Measurements from ENCODE around the gene TLR9. TPM values are rescaled to one million over a fixed set of nuclear protein-coding genes. Genes with fewer than 3 reads are reported as not detected.

TLR9 gene
- total RNA-seq, 1 experiment from 2014 or later = 26.5 TPM

- Histone ChIP-seq H2AFZ (ENCODE audit: low read length) (no peak overlapping the region), H3K4me1 (ENCODE audit: low read length) (peaks cover 63% of the 10 kb centered on the region), H3K27ac (ENCODE audit: low read length) (peak overlapping the region; percentile 75), H3K36me3 (ENCODE audit: insufficient read depth, low read length) (peaks cover 50% of the 10 kb centered on the region), H3K27me3 (ENCODE audit: low read length) (no peaks in the 10 kb centered on the region), H3K9ac (ENCODE audit: low read length) (peak overlapping the region; percentile 23; the same call in 1 of the 2 replicates), H3K4me2 (ENCODE audit: low read depth, low read length, poor library complexity, severe bottlenecking) (peak overlapping the region; percentile 41), H3K9me3 (ENCODE audit: low read length) (no peaks in the 10 kb centered on the region), H3K9me2 (replicated peaks; ENCODE audit: insufficient read depth, low read length) (no peaks in the 10 kb centered on the region), H4K20me1 (ENCODE audit: insufficient read depth, low read depth, low read length) (peaks cover 71% of the 10 kb centered on the region), H3K79me2 (ENCODE audit: low read length) (peaks cover 61% of the 10 kb centered on the region), H3K4me3 (ENCODE audit: low read length) (no peak overlapping the region; the same call in 1 of the 2 replicates)
- DNase-seq = no peak
Measured at GRCh38 chr3:52221141-52221562, 4.3 kb downstream of the TLR9 start.

GRCh38 chr3:52220380-52221026 lies 4.9 kb downstream of the TLR9 start:
- Histone ChIP-seq H3K9ac (ENCODE audit: low read length) (peak overlapping the region; percentile 23), H3K27ac (ENCODE audit: low read length) (peak overlapping the region; percentile 75), H3K9me3 (ENCODE audit: low read length) (no peaks in the 10 kb centered on the region), H3K9me2 (replicated peaks; ENCODE audit: insufficient read depth, low read length) (no peaks in the 10 kb centered on the region), H3K4me1 (ENCODE audit: low read length) (peaks cover 58% of the 10 kb centered on the region), H2AFZ (ENCODE audit: low read length) (no peak overlapping the region), H3K36me3 (ENCODE audit: insufficient read depth, low read length) (peaks cover 50% of the 10 kb centered on the region), H3K27me3 (ENCODE audit: low read length) (no peaks in the 10 kb centered on the region), H4K20me1 (ENCODE audit: insufficient read depth, low read depth, low read length) (peaks cover 71% of the 10 kb centered on the region), H3K4me2 (ENCODE audit: low read depth, low read length, poor library complexity, severe bottlenecking) (peak overlapping the region; percentile 41), H3K79me2 (ENCODE audit: low read length) (peaks cover 61% of the 10 kb centered on the region), H3K4me3 (ENCODE audit: low read length) (no peak overlapping the region; the same call in 1 of the 2 replicates)
- DNase-seq = peak; percentile 95

- DNase-seq = no peak
- Histone ChIP-seq H3K4me3 (ENCODE audit: low read length) (no peak overlapping the region), H3K79me2 (ENCODE audit: low read length) (peaks cover 48% of the 10 kb centered on the region), H3K9me2 (replicated peaks; ENCODE audit: insufficient read depth, low read length) (no peaks in the 10 kb centered on the region), H3K27me3 (ENCODE audit: low read length) (no peaks in the 10 kb centered on the region), H4K20me1 (ENCODE audit: insufficient read depth, low read depth, low read length) (peaks cover 64% of the 10 kb centered on the region), H3K36me3 (ENCODE audit: insufficient read depth, low read length) (peaks cover 44% of the 10 kb centered on the region), H3K4me1 (ENCODE audit: low read length) (peaks cover 51% of the 10 kb centered on the region), H3K9ac (ENCODE audit: low read length) (no peak overlapping the region; the same call in 1 of the 2 replicates), H2AFZ (ENCODE audit: low read length) (no peak overlapping the region), H3K4me2 (ENCODE audit: low read depth, low read length, poor library complexity, severe bottlenecking) (no peak overlapping the region), H3K9me3 (ENCODE audit: low read length) (no peaks in the 10 kb centered on the region), H3K27ac (ENCODE audit: low read length) (peak overlapping the region; percentile 75)
Measured at GRCh38 chr3:52218937-52219650, 6.4 kb downstream of the TLR9 start.

GRCh38 chr3:52218454-52218853 lies 7.0 kb downstream of the TLR9 start:
- H3K9me3 ChIP-seq (ENCODE audit: low read length) = no peaks in the 10 kb centered on the region
- H3K4me2 ChIP-seq (ENCODE audit: low read depth, low read length, poor library complexity, severe bottlenecking) = no peak overlapping the region
- H3K36me3 ChIP-seq (ENCODE audit: insufficient read depth, low read length) = peaks cover 42% of the 10 kb centered on the region
- H3K9me2 ChIP-seq (replicated peaks; ENCODE audit: insufficient read depth, low read length) = no peaks in the 10 kb centered on the region
- no peak overlapping the region for H2AFZ ChIP-seq (ENCODE audit: low read length)
- H3K27ac ChIP-seq (ENCODE audit: low read length) = 0 out of 2 replicates have a peak overlapping the region, but pooled peaks have one; percentile 75
- peaks cover 44% of the 10 kb centered on the region for H3K4me1 ChIP-seq (ENCODE audit: low read length)
- H3K79me2 ChIP-seq (ENCODE audit: low read length) = peaks cover 42% of the 10 kb centered on the region
- no peaks in the 10 kb centered on the region for H3K27me3 ChIP-seq (ENCODE audit: low read length)
- H3K9ac ChIP-seq (ENCODE audit: low read length) = no peak overlapping the region
- DNase-seq = no peak
- no peak overlapping the region for H3K4me3 ChIP-seq (ENCODE audit: low read length)
- peaks cover 57% of the 10 kb centered on the region for H4K20me1 ChIP-seq (ENCODE audit: insufficient read depth, low read depth, low read length)

GRCh38 chr3:52218026-52218425 lies 7.4 kb downstream of the TLR9 start:
- Histone ChIP-seq H3K4me3 (ENCODE audit: low read length) (no peak overlapping the region), H3K9me2 (replicated peaks; ENCODE audit: insufficient read depth, low read length) (no peaks in the 10 kb centered on the region), H3K36me3 (ENCODE audit: insufficient read depth, low read length) (peaks cover 38% of the 10 kb centered on the region), H3K79me2 (ENCODE audit: low read length) (peaks cover 38% of the 10 kb centered on the region), H3K27me3 (ENCODE audit: low read length) (no peaks in the 10 kb centered on the region), H2AFZ (ENCODE audit: low read length) (no peak overlapping the region), H3K4me1 (ENCODE audit: low read length) (peaks cover 40% of the 10 kb centered on the region), H3K4me2 (ENCODE audit: low read depth, low read length, poor library complexity, severe bottlenecking) (no peak overlapping the region), H3K9me3 (ENCODE audit: low read length) (no peaks in the 10 kb centered on the region), H3K27ac (ENCODE audit: low read length) (no peak overlapping the region), H4K20me1 (ENCODE audit: insufficient read depth, low read depth, low read length) (peaks cover 53% of the 10 kb centered on the region), H3K9ac (ENCODE audit: low read length) (no peak overlapping the region)
- DNase-seq = no peak

GRCh38 chr3:52217409-52217805 lies 8.0 kb downstream of the TLR9 start:
- peaks cover 35% of the 10 kb centered on the region for H3K36me3 ChIP-seq (ENCODE audit: insufficient read depth, low read length)
- H3K4me3 ChIP-seq (ENCODE audit: low read length) = no peak overlapping the region
- no peaks in the 10 kb centered on the region for H3K27me3 ChIP-seq (ENCODE audit: low read length)
- H3K9me2 ChIP-seq (replicated peaks; ENCODE audit: insufficient read depth, low read length) = no peaks in the 10 kb centered on the region
- peaks cover 47% of the 10 kb centered on the region for H4K20me1 ChIP-seq (ENCODE audit: insufficient read depth, low read depth, low read length)
- no peak overlapping the region for H2AFZ ChIP-seq (ENCODE audit: low read length)
- H3K9ac ChIP-seq (ENCODE audit: low read length) = no peak overlapping the region
- peak overlapping the region; percentile 39; the same call in 1 of the 2 replicates for H3K27ac ChIP-seq (ENCODE audit: low read length)
- peaks cover 31% of the 10 kb centered on the region for H3K79me2 ChIP-seq (ENCODE audit: low read length)
- no peak for DNase-seq
- no peaks in the 10 kb centered on the region for H3K9me3 ChIP-seq (ENCODE audit: low read length)
- peaks cover 34% of the 10 kb centered on the region for H3K4me1 ChIP-seq (ENCODE audit: low read length)
- no peak overlapping the region for H3K4me2 ChIP-seq (ENCODE audit: low read depth, low read length, poor library complexity, severe bottlenecking)

GRCh38 chr3:52216585-52217408 lies 8.6 kb downstream of the TLR9 start:
- Histone ChIP-seq H4K20me1 (ENCODE audit: insufficient read depth, low read depth, low read length) (peaks cover 41% of the 10 kb centered on the region), H3K4me1 (ENCODE audit: low read length) (peaks cover 28% of the 10 kb centered on the region), H3K4me2 (ENCODE audit: low read depth, low read length, poor library complexity, severe bottlenecking) (no peak overlapping the region), H3K27ac (ENCODE audit: low read length) (peak overlapping the region; percentile 39; the same call in 1 of the 2 replicates), H3K27me3 (ENCODE audit: low read length) (no peaks in the 10 kb centered on the region), H3K9ac (ENCODE audit: low read length) (no peak overlapping the region), H3K9me3 (ENCODE audit: low read length) (no peaks in the 10 kb centered on the region), H2AFZ (ENCODE audit: low read length) (no peak overlapping the region), H3K79me2 (ENCODE audit: low read length) (peaks cover 25% of the 10 kb centered on the region), H3K9me2 (replicated peaks; ENCODE audit: insufficient read depth, low read length) (no peaks in the 10 kb centered on the region), H3K36me3 (ENCODE audit: insufficient read depth, low read length) (peaks cover 32% of the 10 kb centered on the region), H3K4me3 (ENCODE audit: low read length) (no peak overlapping the region)
- no peak for DNase-seq

- no peak overlapping the region for H2AFZ ChIP-seq (ENCODE audit: low read length)
- no peak overlapping the region for H3K9ac ChIP-seq (ENCODE audit: low read length)
- H3K4me2 ChIP-seq (ENCODE audit: low read depth, low read length, poor library complexity, severe bottlenecking) = no peak overlapping the region
- H3K9me2 ChIP-seq (replicated peaks; ENCODE audit: insufficient read depth, low read length) = no peaks in the 10 kb centered on the region
- DNase-seq = no peak
- peaks cover 34% of the 10 kb centered on the region for H3K36me3 ChIP-seq (ENCODE audit: insufficient read depth, low read length)
- H3K79me2 ChIP-seq (ENCODE audit: low read length) = peaks cover 12% of the 10 kb centered on the region
- peaks cover 14% of the 10 kb centered on the region for H3K4me1 ChIP-seq (ENCODE audit: low read length)
- H4K20me1 ChIP-seq (ENCODE audit: insufficient read depth, low read depth, low read length) = peaks cover 29% of the 10 kb centered on the region
- peak overlapping the region; percentile 26; the same call in 1 of the 2 replicates for H3K27ac ChIP-seq (ENCODE audit: low read length)
- no peaks in the 10 kb centered on the region for H3K9me3 ChIP-seq (ENCODE audit: low read length)
- no peaks in the 10 kb centered on the region for H3K27me3 ChIP-seq (ENCODE audit: low read length)
- H3K4me3 ChIP-seq (ENCODE audit: low read length) = no peak overlapping the region
Measured at GRCh38 chr3:52215351-52215750, 10.1 kb downstream of the TLR9 start.

Data from Karpas-422 (cell line).